Thyroid gland (tissue), 4 donors: ENCODE data around the gene RPTOR.

ENCODE experiments used
- POLR2A ChIP-seq, 2 donors: fragments of 450-650 bp; IDR thresholded peaks; one replicate each; pipeline ENCODE4 v1.6.1; 2017; ENCODE audit warnings: antibody characterized with exemption in 2 of 2, mild to moderate bottlenecking in 2 of 2, moderate library complexity in 1 of 2
- TF ChIP-seq, protein P1 (sequence below), 6 experiments: fragments of 200-600 bp in 3 of 6; fragments of 450-650 bp in 3 of 6; sonication (generic) in 3 of 6; IDR thresholded peaks; one replicate each; pipeline ENCODE4 v1.5.1; 2016 to 2019; ENCODE audit warnings: antibody characterized with exemption in 6 of 6, mild to moderate bottlenecking in 2 of 6, inconsistent platforms in 1 of 6, moderate library complexity in 1 of 6

DNA sequence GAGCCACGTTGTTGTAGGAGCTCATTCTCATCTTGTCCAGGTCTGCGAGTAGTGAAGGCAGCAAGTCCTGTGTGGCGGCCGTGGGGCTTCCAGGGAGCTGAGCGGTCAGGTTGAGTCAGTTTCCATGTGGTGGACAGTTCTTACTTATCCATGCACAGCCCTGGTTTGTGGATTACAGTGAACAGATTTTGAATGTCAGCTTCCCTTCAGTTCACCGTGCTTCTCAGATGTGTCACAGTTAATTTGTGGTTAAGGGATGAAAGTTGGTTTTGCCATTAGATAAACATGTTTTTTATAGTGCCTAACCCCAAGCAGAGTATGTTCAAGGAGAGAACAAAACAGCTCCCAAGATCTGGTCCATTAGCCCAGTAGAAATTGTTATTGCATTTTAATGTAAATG is 103.1 kb downstream of the RPTOR start:
- TF ChIP-seq, protein P1, sequence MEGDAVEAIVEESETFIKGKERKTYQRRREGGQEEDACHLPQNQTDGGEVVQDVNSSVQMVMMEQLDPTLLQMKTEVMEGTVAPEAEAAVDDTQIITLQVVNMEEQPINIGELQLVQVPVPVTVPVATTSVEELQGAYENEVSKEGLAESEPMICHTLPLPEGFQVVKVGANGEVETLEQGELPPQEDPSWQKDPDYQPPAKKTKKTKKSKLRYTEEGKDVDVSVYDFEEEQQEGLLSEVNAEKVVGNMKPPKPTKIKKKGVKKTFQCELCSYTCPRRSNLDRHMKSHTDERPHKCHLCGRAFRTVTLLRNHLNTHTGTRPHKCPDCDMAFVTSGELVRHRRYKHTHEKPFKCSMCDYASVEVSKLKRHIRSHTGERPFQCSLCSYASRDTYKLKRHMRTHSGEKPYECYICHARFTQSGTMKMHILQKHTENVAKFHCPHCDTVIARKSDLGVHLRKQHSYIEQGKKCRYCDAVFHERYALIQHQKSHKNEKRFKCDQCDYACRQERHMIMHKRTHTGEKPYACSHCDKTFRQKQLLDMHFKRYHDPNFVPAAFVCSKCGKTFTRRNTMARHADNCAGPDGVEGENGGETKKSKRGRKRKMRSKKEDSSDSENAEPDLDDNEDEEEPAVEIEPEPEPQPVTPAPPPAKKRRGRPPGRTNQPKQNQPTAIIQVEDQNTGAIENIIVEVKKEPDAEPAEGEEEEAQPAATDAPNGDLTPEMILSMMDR (IDR thresholded peaks at IDR 0.05) = no peak
- TF ChIP-seq POLR2A (IDR thresholded peaks at IDR 0.05) = no peak
